H1 (cell line): ENCODE data around the gene HS3ST6. TPM values are rescaled to one million over a fixed set of nuclear protein-coding genes. Genes with fewer than 3 reads are reported as not detected.

ENCODE experiments used
- CTCF ChIA-PET: fragments of 300-600 bp; sonication (Branson Sonifier 250); formaldehyde crosslinking; loops from one replicate; lab custom pipeline; 2021; ENCODE audit not compliant: partially characterized antibody; lab: Charles Lee
- POLR2A ChIA-PET: fragments of 300-600 bp; sonication (Branson Sonifier 250); formaldehyde crosslinking; loops from one replicate; lab custom pipeline; 2021; ENCODE audit warnings: inconsistent platforms; ENCODE audit not compliant: partially characterized antibody; lab: Charles Lee
- DNase-seq, 2 experiments: peaks; one replicate each; pipeline versions ENCODE4 v3.0.0 to v3.0.0-alpha.2; 2010 to 2022; ENCODE audit warnings: low spot score in 2 of 2, low read depth in 1 of 2, mixed read lengths in 1 of 2
- FAIRE-seq: peaks from 2 replicates; lab custom pipeline; 2011; peaks lifted over from hg19 to GRCh38; lab: Jason Lieb, UNC
- H2AFZ ChIP-seq: 2 replicates; pipeline ENCODE4 v1.8.1; 2012; ENCODE audit warnings: low read length, inconsistent platforms
- H2AK5ac ChIP-seq: 2 replicates; pipeline ENCODE4 v1.6.1; 2013; ENCODE audit warnings: low read depth, low read length
- H2BK120ac ChIP-seq: replicated peaks from 2 replicates; pipeline ENCODE3; 2013; ENCODE audit warnings: low read depth, low read length, inconsistent platforms
- H2BK12ac ChIP-seq: 2 replicates; pipeline ENCODE4 v1.6.1; 2013; ENCODE audit warnings: low read depth, low read length
- H2BK15ac ChIP-seq: 2 replicates; pipeline ENCODE4 v1.6.1; 2013; ENCODE audit warnings: low read length
- H2BK20ac ChIP-seq: 2 replicates; pipeline ENCODE4 v1.6.1; 2013; ENCODE audit warnings: low read length
- H2BK5ac ChIP-seq: 2 replicates; pipeline ENCODE4 v1.6.1; 2013; ENCODE audit warnings: low read depth, low read length
- H3K14ac ChIP-seq: 2 replicates; pipeline ENCODE4 v1.6.1; 2013; ENCODE audit warnings: inconsistent platforms; ENCODE audit not compliant: insufficient read length
- H3K18ac ChIP-seq: 2 replicates; pipeline ENCODE4 v1.6.1; 2013; ENCODE audit warnings: low read length; ENCODE audit errors: extremely low read depth
- H3K23ac ChIP-seq: 2 replicates; pipeline ENCODE4 v1.6.1; 2013; ENCODE audit warnings: inconsistent platforms; ENCODE audit not compliant: insufficient read length
- H3K23me2 ChIP-seq: 2 replicates; pipeline ENCODE4 v1.6.1; 2013; ENCODE audit warnings: low read depth, low read length
- H3K27ac ChIP-seq: 2 replicates; pipeline ENCODE4 v1.6.1; 2011; ENCODE audit warnings: low read depth, low read length, inconsistent platforms
- H3K27me3 ChIP-seq, 4 experiments: replicated peaks in 1 of 4; 1 replicate in 1 of 4; 2 replicates in 3 of 4; pipeline versions ENCODE4 v1.6.1 to v1.8.1; 2011 to 2013; ENCODE audit warnings: low read length in 3 of 4, mild to moderate bottlenecking in 3 of 4, inconsistent platforms in 2 of 4, mixed read lengths in 2 of 4, moderate library complexity in 1 of 4; ENCODE audit not compliant: control insufficient read depth in 3 of 4, insufficient read depth in 3 of 4; ENCODE audit errors: extremely low read depth in 1 of 4
- H3K36me3 ChIP-seq, 4 experiments: 2 replicates each; pipeline versions ENCODE4 v1.6.1 to v1.8.1; 2011 to 2013; ENCODE audit warnings: mild to moderate bottlenecking in 4 of 4, low read length in 3 of 4, moderate library complexity in 2 of 4, control low read depth in 1 of 4, inconsistent platforms in 1 of 4; ENCODE audit not compliant: insufficient read depth in 4 of 4, control insufficient read depth in 2 of 4
- H3K4ac ChIP-seq: replicated peaks from 2 replicates; pipeline ENCODE3; 2013; ENCODE audit warnings: low read length, low read depth, mixed read lengths, inconsistent platforms; ENCODE audit not compliant: insufficient read length
- H3K4me1 ChIP-seq, 4 experiments: replicated peaks in 1 of 4; 1 replicate in 1 of 4; 2 replicates in 3 of 4; pipeline versions ENCODE4 v1.6.1 to v1.8.1; 2011 to 2013; ENCODE audit warnings: low read length in 3 of 4, inconsistent platforms in 2 of 4, mixed read lengths in 1 of 4; ENCODE audit not compliant: insufficient read depth in 4 of 4, control insufficient read depth in 3 of 4
- H3K4me2 ChIP-seq, 2 experiments: 2 replicates each; pipeline versions ENCODE4 v1.6.1 to v1.8.1; 2011 to 2013; ENCODE audit warnings: low read depth in 2 of 2, low read length in 2 of 2, control low read depth in 1 of 2, inconsistent platforms in 1 of 2, mild to moderate bottlenecking in 1 of 2; ENCODE audit not compliant: insufficient read depth in 1 of 2
- H3K4me3 ChIP-seq, 4 experiments: fragments of 200-600, 300-600 bp in 1 of 4; sonication (generic), shearing (Covaris generic), sonication (Bioruptor Twin) in 1 of 4; 2 replicates each; pipeline versions ENCODE4 v1.5.1 to v1.8.1; 2011 to 2016; ENCODE audit warnings: low read length in 4 of 4, low read depth in 3 of 4, control low read depth in 2 of 4, inconsistent platforms in 2 of 4, mild to moderate bottlenecking in 2 of 4, mixed read lengths in 1 of 4, moderate library complexity in 1 of 4; ENCODE audit not compliant: insufficient read depth in 2 of 4; ENCODE audit errors: extremely low read depth in 1 of 4
- H3K56ac ChIP-seq: replicated peaks from 2 replicates; pipeline ENCODE3; 2013; ENCODE audit warnings: low read depth, mild to moderate bottlenecking, mixed read lengths, low read length, inconsistent platforms; ENCODE audit not compliant: insufficient read length
- H3K79me1 ChIP-seq: 2 replicates; pipeline ENCODE4 v1.6.1; 2013; ENCODE audit warnings: low read depth, low read length, control low read depth
- H3K79me2 ChIP-seq, 2 experiments: 2 replicates each; pipeline versions ENCODE4 v1.6.1 to v1.8.1; 2012 to 2013; ENCODE audit warnings: low read length in 2 of 2, mild to moderate bottlenecking in 2 of 2, inconsistent platforms in 1 of 2; ENCODE audit not compliant: insufficient read depth in 2 of 2, control insufficient read depth in 1 of 2
- H3K9ac ChIP-seq, 4 experiments: replicated peaks in 1 of 4; 1 replicate in 1 of 4; 2 replicates in 3 of 4; pipeline versions ENCODE4 v1.6.1 to v1.8.1; 2011 to 2013; ENCODE audit warnings: low read depth in 3 of 4, low read length in 3 of 4, control low read depth in 2 of 4, mild to moderate bottlenecking in 2 of 4, moderate library complexity in 2 of 4, inconsistent platforms in 1 of 4; ENCODE audit errors: extremely low read depth in 1 of 4
- H3K9me3 ChIP-seq, 2 experiments: 2 replicates each; pipeline versions ENCODE4 v1.6.1 to v1.8.1; 2012 to 2013; ENCODE audit warnings: mild to moderate bottlenecking in 2 of 2, moderate library complexity in 2 of 2, control low read depth in 1 of 2, inconsistent platforms in 1 of 2, low read depth in 1 of 2, low read length in 1 of 2, mixed read lengths in 1 of 2; ENCODE audit not compliant: insufficient read depth in 2 of 2
- H4K20me1 ChIP-seq, 2 experiments: replicated peaks in 1 of 2; 2 replicates each; pipeline versions ENCODE3 to v1.8.1; 2011 to 2013; ENCODE audit warnings: inconsistent platforms in 2 of 2, low read length in 2 of 2, mild to moderate bottlenecking in 1 of 2; ENCODE audit not compliant: insufficient read depth in 2 of 2, control insufficient read depth in 1 of 2
- H4K5ac ChIP-seq: 2 replicates; pipeline ENCODE4 v1.6.1; 2013; ENCODE audit warnings: low read length, low read depth, mixed read lengths, inconsistent platforms; ENCODE audit not compliant: insufficient read length
- H4K8ac ChIP-seq: 2 replicates; pipeline ENCODE4 v1.8.0; 2013; ENCODE audit warnings: mild to moderate bottlenecking, moderate library complexity, low read length, inconsistent platforms; ENCODE audit not compliant: insufficient read depth; ENCODE audit errors: extremely low read depth
- H4K91ac ChIP-seq: replicated peaks from 2 replicates; pipeline ENCODE3; 2013; ENCODE audit warnings: low read length, mixed read lengths, inconsistent platforms; ENCODE audit not compliant: insufficient read length
- CBX8 ChIP-seq: fragments of 300-800, 300-1000 bp; sonication (generic); IDR thresholded peaks from 2 replicates; pipeline ENCODE4 v1.7.1; 2016; ENCODE audit warnings: low read depth, low read length, borderline replicate concordance
- CHD1 ChIP-seq: IDR thresholded peaks from 2 replicates; pipeline ENCODE4 v1.6.1; 2012; ENCODE audit warnings: low read depth, low read length, improper control_type of control experiment
- CREB1 ChIP-seq: IDR thresholded peaks from 2 replicates; pipeline ENCODE4 v1.6.1; 2012; ENCODE audit warnings: inconsistent platforms
- KDM5A ChIP-seq: fragments of 200-600 bp; IDR thresholded peaks from 2 replicates; pipeline ENCODE4 v1.7.1; 2012; ENCODE audit warnings: mild to moderate bottlenecking, low read length, inconsistent platforms, mixed read lengths
- MAX ChIP-seq: IDR thresholded peaks from 2 replicates; pipeline ENCODE4 v1.6.1; 2012; ENCODE audit warnings: inconsistent platforms
- POLR2AphosphoS5 ChIP-seq: IDR thresholded peaks from 2 replicates; pipeline ENCODE4 v1.6.1; 2011; ENCODE audit warnings: low read depth, low read length
- POU5F1 ChIP-seq: IDR thresholded peaks from 2 replicates; pipeline ENCODE4 v1.6.1; 2011; ENCODE audit warnings: low read depth, mild to moderate bottlenecking, low read length, moderate library complexity
- RBBP5 ChIP-seq: IDR thresholded peaks from 2 replicates; pipeline ENCODE4 v1.7.1; 2012; ENCODE audit warnings: low read depth, mild to moderate bottlenecking, inconsistent platforms, low read length, moderate library complexity, borderline replicate concordance
- RXRA ChIP-seq: IDR thresholded peaks from 2 replicates; pipeline ENCODE4 v1.6.1; 2011; ENCODE audit warnings: low read depth, mild to moderate bottlenecking, low read length, moderate library complexity; ENCODE audit not compliant: insufficient read depth
- SRF ChIP-seq: IDR thresholded peaks from 2 replicates; pipeline ENCODE4 v1.6.1; 2011; ENCODE audit warnings: mild to moderate bottlenecking, low read depth, low read length, moderate library complexity
- TAF7 ChIP-seq: optimal IDR thresholded peaks from 2 replicates; pipeline ENCODE3; 2011; ENCODE audit warnings: low read depth, mild to moderate bottlenecking, inconsistent platforms, low read length, moderate library complexity, borderline replicate concordance
- WGBS, 2 experiments: shearing (Covaris generic) in 1 of 2; methylation state at CpG; one replicate each; pipeline versions ENCODE4 v1.1.6 to v1.1.7; 2013 to 2015; ENCODE audit warnings: low lambda C conversion rate in 2 of 2, mixed read lengths in 2 of 2, inconsistent platforms in 1 of 2, low coverage in 1 of 2, missing lambda C conversion rate in 1 of 2; ENCODE audit not compliant: insufficient replicate concordance in 2 of 2, insufficient coverage in 1 of 2, insufficient read length in 1 of 2; ENCODE audit errors: extremely low coverage in 1 of 2, missing lambda C conversion rate in 1 of 2; 5-methylcytosine and 5-hydroxymethylcytosine counted together
- polyA plus RNA-seq, 7 experiments: library from polyadenylated mRNA; depleted of rRNA in 3 of 7; stranded (reverse) in 5 of 7; unstranded in 2 of 7; fragments of >200 nt in 5 of 7; fragments of 200-250 nt in 2 of 7; gene quantifications; 1 replicate in 5 of 7; 2 replicates in 1 of 7; 4 replicates in 1 of 7; pipeline versions ENCODE4 v1.2.1 to v1.2.3, GENCODE V29; 2011 to 2013; ENCODE audit warnings: missing spikeins in 2 of 7, mixed read lengths in 2 of 7
- total RNA-seq: library from RNA; stranded (reverse); fragmentation: NEBNext Ultra II Directional; extraction: Animal tissue kit (Norgen Biotek cat#: 25700); gene quantifications from 2 replicates; pipeline ENCODE4 v1.2.1, GENCODE V29; 2021

The HS3ST6 gene
- total and polyA plus RNA-seq, 2 of the 8 experiments (the other 6 are each of a cell fraction or from before 2014, with no cell fraction given) = 0.36 to 0.39 TPM

GRCh38 chr16:1964506-1965395 lies 46.5 kb upstream of the HS3ST6 start, which contains the start of gene RPS2:
Gene RPS2, minus strand, starts transcription at chr16:1964826. Its CDS starts 201 bp downstream, at chr16:1964625.
- Histone ChIP-seq H3K18ac (peak within 1 kb of the TSS; percentile 96), H4K91ac (peak within 1 kb of the TSS; percentile 74), H3K4me2 (peak within 1 kb of the TSS; percentile 99 to 100), H4K20me1 (peaks cover 12 to 17% of the 10 kb centered on the region in 2 experiments), H4K8ac (peak within 1 kb of the TSS; percentile 99), H2BK5ac (peak within 1 kb of the TSS; percentile 83), H2BK15ac (0 out of 2 replicates have a peak within 1 kb of the TSS, but pooled peaks have one; percentile 65), H4K5ac (peak within 1 kb of the TSS; percentile 90), H3K23ac (no peak within 1 kb of the TSS), H3K27me3 (no peaks in the 10 kb centered on the region), H3K9me3 (no peaks in the 10 kb centered on the region), H3K79me2 (peaks cover 10 to 38% of the 10 kb centered on the region in 2 experiments), H3K4me3 (peak within 1 kb of the TSS; percentile 98 to 99 (median 98)), H3K79me1 (peaks cover 11% of the 10 kb centered on the region), H3K56ac (peak within 1 kb of the TSS; percentile 93), H3K4me1 (peaks cover 0 to 22% (median 5%) of the 10 kb centered on the region in 4 experiments; a peak in 5 of 7 replicates), H3K27ac (peak within 1 kb of the TSS; percentile 94), H3K4ac (peak within 1 kb of the TSS; percentile 94), H3K36me3 (peaks cover 17 to 34% (median 28%) of the 10 kb centered on the region in 4 experiments), H3K9ac (peak within 1 kb of the TSS; percentile 90 to 97 (median 93)), H2AFZ (no peak within 1 kb of the TSS), H2AK5ac (peak within 1 kb of the TSS; percentile 16; the same call in 1 of the 2 replicates), H3K23me2 (peaks cover 16% of the 10 kb centered on the region), H3K14ac (peak within 1 kb of the TSS; percentile 8), H2BK20ac (no peak within 1 kb of the TSS), H2BK120ac (no peak within 1 kb of the TSS), H2BK12ac (no peak within 1 kb of the TSS)
- no peak for FAIRE-seq
- ChIA-PET CTCF (interaction anchor here (0.5 to 3.0 kb wide), 10 partner anchors 12 to 285 kb away, joined by 3 to 9 read pairs (median 4); no protein-coding TSS in a partner anchor), POLR2A (interaction anchor here (0.6 to 19.8 kb wide), 72 partner anchors 12 to 1761 kb away, joined by 3 to 736 read pairs (median 4); partner anchors contain the start of genes EME2, FAHD1, GFER and HAGH)
- peak; percentile 94 to 97 for DNase-seq
- 1% methylated on average over 81 of the region's 97 CpGs; no CpG with 5 or more reads in 1 of the 2 experiments for WGBS, 2 experiments
- TF ChIP-seq RBBP5 = peak; percentile 75; the same call in 1 of the 2 replicates
- TF ChIP-seq SRF = peak; percentile 48; the same call in 1 of the 2 replicates
- TF ChIP-seq KDM5A = peak; percentile 80
- TF ChIP-seq RXRA = no peak
- TF ChIP-seq CHD1 = peak; percentile 59; the same call in 1 of the 2 replicates
- TF ChIP-seq POU5F1 = no peak
- TF ChIP-seq CBX8 = no peak
- peak; percentile 99 for TF ChIP-seq TAF7
- peak; percentile 100 for TF ChIP-seq POLR2AphosphoS5
- TF ChIP-seq CREB1 = peak; percentile 95
- TF ChIP-seq MAX = peak; percentile 78
